Adrenal gland (tissue), 5 donors: Measurements from ENCODE around the gene PDK2.

Experiments
- POLR2A ChIP-seq, 2 donors: fragments of 450-650 bp; IDR thresholded peaks; one replicate each; pipeline ENCODE4 v1.6.1; 2017; ENCODE audit warnings: antibody characterized with exemption in 2 of 2, mild to moderate bottlenecking in 2 of 2, moderate library complexity in 1 of 2
- TF ChIP-seq, protein P1 (sequence below), 6 experiments: fragments of 450-650 bp in 4 of 6; fragments of 200-600 bp in 2 of 6; sonication (generic) in 1 of 6; IDR thresholded peaks; 1 replicate in 5 of 6; 2 replicates in 1 of 6; pipeline versions ENCODE4 v1.5.1 to v1.8.0; 2016 to 2021; ENCODE audit warnings: antibody characterized with exemption in 6 of 6, mild to moderate bottlenecking in 2 of 6, moderate library complexity in 1 of 6
- donor health status: DM: no; HTN: no; CAD: no.

DNA sequence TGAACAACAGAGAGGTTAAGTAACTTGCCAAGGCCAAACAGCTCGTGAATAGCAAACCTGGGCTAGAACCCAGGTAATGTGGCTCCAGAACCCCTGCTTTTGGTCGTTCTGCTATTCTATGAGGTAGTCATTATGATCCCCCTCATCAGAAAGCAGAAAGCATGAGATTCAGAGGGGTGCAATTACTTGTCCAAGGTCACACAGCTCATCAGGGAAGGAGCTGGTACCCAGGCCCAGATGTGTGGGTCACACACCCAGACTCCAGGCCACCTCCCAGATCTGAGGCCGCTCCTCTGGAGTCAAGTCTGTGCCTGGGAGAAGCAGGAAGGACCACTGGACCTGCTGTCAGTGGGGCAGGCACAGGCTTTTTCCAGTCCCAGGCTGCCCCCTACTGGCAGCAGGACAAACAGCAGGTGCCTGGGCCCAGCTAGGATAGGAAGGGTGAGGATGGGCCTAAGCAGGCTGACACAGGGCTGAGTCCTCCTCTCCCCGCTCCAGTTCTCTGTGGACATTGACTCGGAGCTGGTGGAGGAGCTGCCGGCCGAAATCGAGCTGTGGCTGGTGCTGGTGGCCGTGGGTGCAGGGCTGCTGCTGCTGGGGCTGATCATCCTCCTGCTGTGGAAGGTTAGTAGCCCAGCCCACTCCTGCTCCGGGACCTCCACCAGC, 7.8 kb upstream of the PDK2 start:
- TF ChIP-seq, protein P1, sequence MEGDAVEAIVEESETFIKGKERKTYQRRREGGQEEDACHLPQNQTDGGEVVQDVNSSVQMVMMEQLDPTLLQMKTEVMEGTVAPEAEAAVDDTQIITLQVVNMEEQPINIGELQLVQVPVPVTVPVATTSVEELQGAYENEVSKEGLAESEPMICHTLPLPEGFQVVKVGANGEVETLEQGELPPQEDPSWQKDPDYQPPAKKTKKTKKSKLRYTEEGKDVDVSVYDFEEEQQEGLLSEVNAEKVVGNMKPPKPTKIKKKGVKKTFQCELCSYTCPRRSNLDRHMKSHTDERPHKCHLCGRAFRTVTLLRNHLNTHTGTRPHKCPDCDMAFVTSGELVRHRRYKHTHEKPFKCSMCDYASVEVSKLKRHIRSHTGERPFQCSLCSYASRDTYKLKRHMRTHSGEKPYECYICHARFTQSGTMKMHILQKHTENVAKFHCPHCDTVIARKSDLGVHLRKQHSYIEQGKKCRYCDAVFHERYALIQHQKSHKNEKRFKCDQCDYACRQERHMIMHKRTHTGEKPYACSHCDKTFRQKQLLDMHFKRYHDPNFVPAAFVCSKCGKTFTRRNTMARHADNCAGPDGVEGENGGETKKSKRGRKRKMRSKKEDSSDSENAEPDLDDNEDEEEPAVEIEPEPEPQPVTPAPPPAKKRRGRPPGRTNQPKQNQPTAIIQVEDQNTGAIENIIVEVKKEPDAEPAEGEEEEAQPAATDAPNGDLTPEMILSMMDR (IDR thresholded peaks at IDR 0.05), result peak; percentile 90 to 98 (median 96)
- no peak for TF ChIP-seq POLR2A (IDR thresholded peaks at IDR 0.05)
